Suprapubic skin (tissue), 3 donors: ENCODE measurements around the gene ASIC3.

Experiments
- POLR2A ChIP-seq, 2 donors: fragments of 450-650 bp; IDR thresholded peaks; one replicate each; pipeline ENCODE4 v1.6.1; 2017; ENCODE audit warnings: antibody characterized with exemption in 2 of 2, mild to moderate bottlenecking in 2 of 2, moderate library complexity in 2 of 2
- TF ChIP-seq, protein P1 (sequence below), 2 donors: fragments of 200-600 bp in 1 of 2; fragments of 450-650 bp in 1 of 2; sonication (generic) in 1 of 2; IDR thresholded peaks; one replicate each; pipeline ENCODE4 v1.5.1; 2016 to 2019; ENCODE audit warnings: antibody characterized with exemption in 2 of 2, mild to moderate bottlenecking in 1 of 2, moderate library complexity in 1 of 2

DNA sequence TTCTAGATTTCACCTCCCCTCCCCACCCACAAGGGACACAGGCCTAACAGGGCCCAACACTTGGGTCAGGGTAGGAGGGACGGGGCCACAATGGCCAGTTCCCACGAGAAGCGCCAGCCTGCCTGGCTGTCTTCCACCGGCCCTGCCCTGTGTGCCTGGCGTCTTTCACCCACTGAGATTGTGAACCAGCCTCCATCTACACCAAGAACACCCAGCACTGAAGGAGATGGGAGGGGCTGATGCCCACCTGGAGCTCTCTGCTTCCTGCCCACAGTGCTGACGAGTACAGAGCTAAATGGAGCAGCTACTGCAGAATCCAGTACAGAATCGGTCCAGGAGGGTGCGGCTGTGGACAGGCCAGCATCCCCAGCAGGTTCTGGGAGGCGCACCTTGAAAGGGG, 2.4 kb upstream of the ASIC3 start:
- TF ChIP-seq, protein P1, sequence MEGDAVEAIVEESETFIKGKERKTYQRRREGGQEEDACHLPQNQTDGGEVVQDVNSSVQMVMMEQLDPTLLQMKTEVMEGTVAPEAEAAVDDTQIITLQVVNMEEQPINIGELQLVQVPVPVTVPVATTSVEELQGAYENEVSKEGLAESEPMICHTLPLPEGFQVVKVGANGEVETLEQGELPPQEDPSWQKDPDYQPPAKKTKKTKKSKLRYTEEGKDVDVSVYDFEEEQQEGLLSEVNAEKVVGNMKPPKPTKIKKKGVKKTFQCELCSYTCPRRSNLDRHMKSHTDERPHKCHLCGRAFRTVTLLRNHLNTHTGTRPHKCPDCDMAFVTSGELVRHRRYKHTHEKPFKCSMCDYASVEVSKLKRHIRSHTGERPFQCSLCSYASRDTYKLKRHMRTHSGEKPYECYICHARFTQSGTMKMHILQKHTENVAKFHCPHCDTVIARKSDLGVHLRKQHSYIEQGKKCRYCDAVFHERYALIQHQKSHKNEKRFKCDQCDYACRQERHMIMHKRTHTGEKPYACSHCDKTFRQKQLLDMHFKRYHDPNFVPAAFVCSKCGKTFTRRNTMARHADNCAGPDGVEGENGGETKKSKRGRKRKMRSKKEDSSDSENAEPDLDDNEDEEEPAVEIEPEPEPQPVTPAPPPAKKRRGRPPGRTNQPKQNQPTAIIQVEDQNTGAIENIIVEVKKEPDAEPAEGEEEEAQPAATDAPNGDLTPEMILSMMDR (IDR thresholded peaks at IDR 0.05): no peak
- no peak for TF ChIP-seq POLR2A (IDR thresholded peaks at IDR 0.05)
